ENCODE measurements around the gene SF3B3.

The SF3B3 gene

GRCh38 chr16:70493802-70494201 is 29.8 kb upstream of the SF3B3 start:
- H3K27ac ChIP-seq (ENCODE audit: low read length) = no peak overlapping the region
- no peaks in the 10 kb centered on the region for H3K4me1 ChIP-seq (ENCODE audit: low read length)
- no peaks in the 10 kb centered on the region for H4K20me1 ChIP-seq (ENCODE audit: insufficient read depth, low read length)
- no peaks in the 10 kb centered on the region for H3F3A ChIP-seq (ENCODE audit: insufficient read depth, low read length)
- no peaks in the 10 kb centered on the region for H3K27me3 ChIP-seq (replicated peaks; ENCODE audit: insufficient read depth, low read length)
- H3K9ac ChIP-seq (ENCODE audit: low read length) = no peak overlapping the region
- H3K9me3 ChIP-seq (replicated peaks; ENCODE audit: insufficient read depth, low read length) = no peaks in the 10 kb centered on the region
- H3K36me3 ChIP-seq (replicated peaks; ENCODE audit: insufficient read depth, low read length) = no peaks in the 10 kb centered on the region
- H3K79me2 ChIP-seq (ENCODE audit: low read length) = no peaks in the 10 kb centered on the region
- H3K9me2 ChIP-seq (replicated peaks; ENCODE audit: insufficient read depth, low read length) = no peaks in the 10 kb centered on the region
- H3K4me3 ChIP-seq (ENCODE audit: low read length) = no peak overlapping the region
- TF ChIP-seq EZH2 (optimal IDR thresholded peaks at IDR 0.05; ENCODE audit: low read depth, low read length) (no peak), CTCF (IDR thresholded peaks at IDR 0.05; ENCODE audit: low read length) (no peak), EZH2phosphoT487 (IDR thresholded peaks at IDR 0.05; ENCODE audit: low read length) (no peak)
- no peak overlapping the region for H3K4me2 ChIP-seq (ENCODE audit: low read depth, low read length)
- DNase-seq = no peak
- H2AFZ ChIP-seq (ENCODE audit: low read length) = no peak overlapping the region

DNA sequence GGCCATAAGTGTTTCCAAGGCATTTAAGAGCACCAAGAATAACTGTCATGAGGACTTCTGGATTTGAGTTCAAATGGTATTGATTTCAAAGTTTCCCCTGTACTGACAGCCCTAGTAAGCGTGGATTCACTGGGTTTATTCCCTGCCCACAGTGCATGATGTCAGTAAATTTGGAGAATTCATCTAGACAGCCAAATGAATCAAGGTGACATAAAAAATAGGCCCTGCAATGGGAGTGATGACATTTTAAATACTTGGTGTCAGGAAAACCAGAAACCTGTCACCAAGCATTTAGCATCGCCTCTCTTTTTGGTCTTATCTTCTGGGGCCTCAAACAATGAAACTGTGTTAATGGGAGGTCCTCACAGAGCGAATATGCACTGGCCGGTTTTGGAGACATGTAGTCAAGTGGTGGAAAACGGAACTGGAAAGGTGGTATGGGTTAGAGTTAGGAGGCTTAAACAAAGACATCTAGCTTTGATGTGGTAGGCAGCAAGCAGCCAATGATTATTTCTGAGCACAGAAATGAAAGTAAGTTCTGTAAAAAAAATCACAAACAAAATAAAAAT is 29.3 kb upstream of the SF3B3 start:
- Histone ChIP-seq H4K20me1 (ENCODE audit: insufficient read depth, low read length) (no peaks in the 10 kb centered on the region), H3K9ac (ENCODE audit: low read length) (no peak overlapping the region), H3K4me3 (ENCODE audit: low read length) (no peak overlapping the region), H3K9me2 (replicated peaks; ENCODE audit: insufficient read depth, low read length) (no peaks in the 10 kb centered on the region), H2AFZ (ENCODE audit: low read length) (no peak overlapping the region), H3K9me3 (replicated peaks; ENCODE audit: insufficient read depth, low read length) (no peaks in the 10 kb centered on the region), H3K4me2 (ENCODE audit: low read depth, low read length) (no peak overlapping the region), H3F3A (ENCODE audit: insufficient read depth, low read length) (no peaks in the 10 kb centered on the region), H3K36me3 (replicated peaks; ENCODE audit: insufficient read depth, low read length) (no peaks in the 10 kb centered on the region), H3K27me3 (replicated peaks; ENCODE audit: insufficient read depth, low read length) (no peaks in the 10 kb centered on the region), H3K27ac (ENCODE audit: low read length) (no peak overlapping the region), H3K4me1 (ENCODE audit: low read length) (no peaks in the 10 kb centered on the region), H3K79me2 (ENCODE audit: low read length) (no peaks in the 10 kb centered on the region)
- TF ChIP-seq EZH2 (optimal IDR thresholded peaks at IDR 0.05; ENCODE audit: low read depth, low read length) (no peak), CTCF (IDR thresholded peaks at IDR 0.05; ENCODE audit: low read length) (no peak), EZH2phosphoT487 (IDR thresholded peaks at IDR 0.05; ENCODE audit: low read length) (no peak)
- peak; percentile 36 for DNase-seq

DNA sequence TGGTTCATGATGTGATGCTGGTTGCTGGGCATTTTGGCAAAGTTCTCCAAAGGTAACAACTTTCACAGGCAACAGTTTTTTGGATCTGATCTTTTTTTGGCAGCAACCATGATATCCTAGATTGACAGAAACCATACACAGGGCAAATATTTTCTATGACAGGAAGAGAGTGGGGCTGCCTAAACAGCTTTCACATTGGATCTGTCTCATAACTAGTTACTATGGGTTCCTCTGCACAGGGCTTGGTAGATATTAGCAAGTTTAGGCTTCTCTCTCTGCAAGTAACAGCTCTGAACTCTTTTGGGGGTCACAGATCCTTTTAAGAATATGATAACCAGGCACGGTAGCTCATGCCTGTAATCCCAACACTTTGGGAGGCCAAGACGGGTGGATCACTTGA is 28.8 kb upstream of the SF3B3 start:
- H4K20me1 ChIP-seq (ENCODE audit: insufficient read depth, low read length) = no peaks in the 10 kb centered on the region
- H3K4me1 ChIP-seq (ENCODE audit: low read length) = no peaks in the 10 kb centered on the region
- TF ChIP-seq EZH2 (optimal IDR thresholded peaks at IDR 0.05; ENCODE audit: low read depth, low read length) (no peak), CTCF (IDR thresholded peaks at IDR 0.05; ENCODE audit: low read length) (no peak), EZH2phosphoT487 (IDR thresholded peaks at IDR 0.05; ENCODE audit: low read length) (no peak)
- no peaks in the 10 kb centered on the region for H3K27me3 ChIP-seq (replicated peaks; ENCODE audit: insufficient read depth, low read length)
- no peak overlapping the region for H2AFZ ChIP-seq (ENCODE audit: low read length)
- no peak overlapping the region for H3K27ac ChIP-seq (ENCODE audit: low read length)
- no peaks in the 10 kb centered on the region for H3K9me3 ChIP-seq (replicated peaks; ENCODE audit: insufficient read depth, low read length)
- H3K9me2 ChIP-seq (replicated peaks; ENCODE audit: insufficient read depth, low read length) = no peaks in the 10 kb centered on the region
- no peak for DNase-seq
- H3K79me2 ChIP-seq (ENCODE audit: low read length) = no peaks in the 10 kb centered on the region
- H3K9ac ChIP-seq (ENCODE audit: low read length) = no peak overlapping the region
- H3K4me2 ChIP-seq (ENCODE audit: low read depth, low read length) = no peak overlapping the region
- no peaks in the 10 kb centered on the region for H3F3A ChIP-seq (ENCODE audit: insufficient read depth, low read length)
- no peak overlapping the region for H3K4me3 ChIP-seq (ENCODE audit: low read length)
- no peaks in the 10 kb centered on the region for H3K36me3 ChIP-seq (replicated peaks; ENCODE audit: insufficient read depth, low read length)
